SK-N-SH treated with all-trans-retinoic acid at 6 μM for 48 hours (cell line): ENCODE results near the gene DNAJC9.

Source experiments
- ATAC-seq: fragments of 200-7000 bp; cut with Tn5 transposase; 3 replicates; pipeline ENCODE4 v1.9.1; 2020; ENCODE audit warnings: mild to moderate bottlenecking, moderate library complexity
- ARNTL ChIP-seq: fragments of 450-650 bp; formaldehyde crosslinking; IDR thresholded peaks from 2 replicates; pipeline ENCODE4 v1.5.0; 2020; ENCODE audit warnings: low read depth, mild to moderate bottlenecking, moderate library complexity, borderline replicate concordance
- CSDC2 ChIP-seq: fragments of 250-450 bp; sonication (Bioruptor Pico); IDR thresholded peaks from 2 replicates; pipeline ENCODE4 v1.5.0; 2020; ENCODE audit warnings: mild to moderate bottlenecking, moderate library complexity
- OSR1 ChIP-seq: fragments of 250-450 bp; sonication (Bioruptor Pico); IDR thresholded peaks from 2 replicates; pipeline ENCODE4 v1.8.0; 2022; ENCODE audit warnings: moderate library complexity, mild to moderate bottlenecking, inconsistent platforms
- PPARA ChIP-seq: fragments of 250-450 bp; sonication (Bioruptor Pico); IDR thresholded peaks from 2 replicates; pipeline ENCODE4 v1.5.0; 2020; ENCODE audit warnings: mild to moderate bottlenecking, borderline replicate concordance
- RARB ChIP-seq: fragments of 250-450 bp; sonication (Bioruptor Pico); IDR thresholded peaks from 2 replicates; pipeline ENCODE4 v1.8.0; 2021; ENCODE audit warnings: mild to moderate bottlenecking, moderate library complexity
- SNAI2 ChIP-seq: fragments of 250-450 bp; sonication (Bioruptor Pico); IDR thresholded peaks from 2 replicates; pipeline ENCODE4 v1.5.0; 2020; ENCODE audit warnings: mild to moderate bottlenecking, moderate library complexity
- TCF4 ChIP-seq: fragments of 250-450 bp; sonication (Bioruptor Pico); IDR thresholded peaks from 2 replicates; pipeline ENCODE4 v1.8.0; 2021; ENCODE audit warnings: mild to moderate bottlenecking, moderate library complexity, borderline replicate concordance
- TOX ChIP-seq: fragments of 250-450 bp; sonication (Bioruptor Pico); IDR thresholded peaks from 2 replicates; pipeline ENCODE4 v1.8.0; 2021; ENCODE audit warnings: mild to moderate bottlenecking, moderate library complexity, borderline replicate concordance
- ZFP3 ChIP-seq: fragments of 250-450 bp; sonication (Bioruptor Pico); IDR thresholded peaks from 2 replicates; pipeline ENCODE4 v1.5.0; 2020; ENCODE audit warnings: mild to moderate bottlenecking, moderate library complexity
- ZFP30 ChIP-seq: fragments of 450-650 bp; formaldehyde crosslinking; IDR thresholded peaks from 2 replicates; pipeline ENCODE4 v1.5.0; 2022; ENCODE audit warnings: mild to moderate bottlenecking, moderate library complexity
- ZNF565 ChIP-seq: fragments of 450-650 bp; formaldehyde crosslinking; conservative IDR thresholded peaks from 2 replicates; pipeline ENCODE4 v1.5.0; 2020; ENCODE audit warnings: low read depth, mild to moderate bottlenecking, moderate library complexity
- ZNF8 ChIP-seq: fragments of 450-650 bp; formaldehyde crosslinking; IDR thresholded peaks from 2 replicates; pipeline ENCODE4 v1.5.0; 2020; ENCODE audit warnings: mild to moderate bottlenecking, moderate library complexity
- TF ChIP-seq, protein P1 (sequence below): fragments of 250-450 bp; sonication (Bioruptor Pico); IDR thresholded peaks from 2 replicates; pipeline ENCODE4 v1.8.0; 2021; ENCODE audit warnings: low read depth, mild to moderate bottlenecking, moderate library complexity, borderline replicate concordance
- TF ChIP-seq, protein P2 (sequence below): fragments of 250-450 bp; sonication (Bioruptor Pico); IDR thresholded peaks from 2 replicates; pipeline ENCODE4 v1.5.1; 2021; ENCODE audit warnings: mild to moderate bottlenecking, moderate library complexity
- TF ChIP-seq, protein P3 (sequence below): fragments of 250-450 bp; sonication (Bioruptor Pico); IDR thresholded peaks from 2 replicates; pipeline ENCODE4 v1.5.1; 2020; ENCODE audit warnings: low read depth, mild to moderate bottlenecking, moderate library complexity
- TF ChIP-seq, protein P4 (sequence below): fragments of 250-450 bp; sonication (Bioruptor Pico); IDR thresholded peaks from 2 replicates; pipeline ENCODE4 v1.5.0; 2020; ENCODE audit warnings: mild to moderate bottlenecking, moderate library complexity
- TF ChIP-seq, protein P5 (sequence below): fragments of 250-450 bp; sonication (Bioruptor Pico); IDR thresholded peaks from 2 replicates; pipeline ENCODE4 v1.8.0; 2020; ENCODE audit warnings: mild to moderate bottlenecking, moderate library complexity, borderline replicate concordance

The DNAJC9 gene

DNA sequence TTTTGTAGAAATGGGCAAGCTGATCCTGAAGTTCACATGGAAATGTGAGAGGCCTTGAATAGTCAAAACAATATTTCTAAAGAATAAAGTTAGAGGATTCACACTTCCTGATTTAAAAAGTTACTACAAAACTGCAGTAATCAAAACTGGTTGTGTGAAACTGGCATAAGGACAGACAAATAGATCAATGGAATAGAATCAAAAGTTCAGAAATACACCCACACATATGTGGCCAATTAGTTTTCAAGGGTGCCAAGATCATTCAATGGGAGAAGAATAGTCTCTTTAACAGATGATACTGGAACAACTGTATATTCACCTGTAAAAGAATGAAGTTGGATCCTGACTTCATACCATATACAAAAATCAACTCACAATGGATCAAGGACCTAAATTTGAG is 27.7 kb downstream of the DNAJC9 start (continued):
- TF ChIP-seq, protein P1, sequence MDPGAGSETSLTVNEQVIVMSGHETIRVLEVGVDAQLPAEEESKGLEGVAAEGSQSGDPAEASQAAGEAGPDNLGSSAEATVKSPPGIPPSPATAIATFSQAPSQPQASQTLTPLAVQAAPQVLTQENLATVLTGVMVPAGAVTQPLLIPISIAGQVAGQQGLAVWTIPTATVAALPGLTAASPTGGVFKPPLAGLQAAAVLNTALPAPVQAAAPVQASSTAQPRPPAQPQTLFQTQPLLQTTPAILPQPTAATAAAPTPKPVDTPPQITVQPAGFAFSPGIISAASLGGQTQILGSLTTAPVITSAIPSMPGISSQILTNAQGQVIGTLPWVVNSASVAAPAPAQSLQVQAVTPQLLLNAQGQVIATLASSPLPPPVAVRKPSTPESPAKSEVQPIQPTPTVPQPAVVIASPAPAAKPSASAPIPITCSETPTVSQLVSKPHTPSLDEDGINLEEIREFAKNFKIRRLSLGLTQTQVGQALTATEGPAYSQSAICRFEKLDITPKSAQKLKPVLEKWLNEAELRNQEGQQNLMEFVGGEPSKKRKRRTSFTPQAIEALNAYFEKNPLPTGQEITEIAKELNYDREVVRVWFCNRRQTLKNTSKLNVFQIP (CRISPR knock-in tag), result no peak
- no peak for TF ChIP-seq ZNF565 (CRISPR knock-in tag)

DNA sequence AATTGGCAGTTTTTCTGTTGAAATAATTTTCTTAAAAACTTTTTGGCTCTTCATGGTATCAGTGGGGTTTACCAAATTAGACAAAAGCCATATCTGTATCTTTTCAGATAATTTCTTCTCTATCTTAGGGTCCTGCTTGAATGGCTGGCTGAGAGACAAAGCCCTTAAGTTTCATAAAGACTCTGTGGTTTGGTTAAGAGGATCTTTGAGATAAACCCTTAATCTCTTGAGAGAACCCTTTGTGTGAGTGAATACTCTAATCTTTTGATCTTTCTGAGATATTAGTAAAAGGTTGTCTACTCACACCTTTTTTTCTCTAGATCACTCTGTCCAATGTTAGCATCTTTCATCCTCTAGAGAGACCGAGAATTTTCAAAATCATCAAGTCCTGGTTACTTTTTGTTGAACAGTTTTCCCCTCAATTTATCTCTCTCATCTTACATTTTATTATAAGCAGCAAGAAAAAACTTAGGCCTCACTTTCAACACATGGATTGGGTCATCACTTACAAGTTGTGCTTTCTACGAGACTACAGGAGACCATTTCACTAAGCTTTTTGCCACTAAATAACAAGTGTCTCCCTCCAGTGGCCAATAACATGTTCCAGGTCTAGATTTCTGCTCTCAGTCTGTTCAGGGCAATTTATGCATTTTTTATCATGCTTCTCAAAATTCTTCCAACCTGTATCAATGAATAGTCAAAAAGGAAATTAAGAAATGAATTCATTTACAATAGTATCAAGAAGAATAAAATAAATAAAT is 28.4 kb downstream of the DNAJC9 start:
- TF ChIP-seq ZNF8 (CRISPR knock-in tag) (no peak), ZFP3 (no peak), TCF4 (CRISPR knock-in tag) (no peak), TOX (no peak), SNAI2 (CRISPR knock-in tag) (no peak), ZFP30 (no peak), RARB (CRISPR knock-in tag) (no peak), CSDC2 (CRISPR knock-in tag) (no peak), ARNTL (CRISPR knock-in tag) (no peak), PPARA (no peak), OSR1 (CRISPR knock-in tag) (no peak), ZNF565 (CRISPR knock-in tag) (no peak)
- TF ChIP-seq, protein P1 (CRISPR knock-in tag), result no peak
- TF ChIP-seq, protein P2, sequence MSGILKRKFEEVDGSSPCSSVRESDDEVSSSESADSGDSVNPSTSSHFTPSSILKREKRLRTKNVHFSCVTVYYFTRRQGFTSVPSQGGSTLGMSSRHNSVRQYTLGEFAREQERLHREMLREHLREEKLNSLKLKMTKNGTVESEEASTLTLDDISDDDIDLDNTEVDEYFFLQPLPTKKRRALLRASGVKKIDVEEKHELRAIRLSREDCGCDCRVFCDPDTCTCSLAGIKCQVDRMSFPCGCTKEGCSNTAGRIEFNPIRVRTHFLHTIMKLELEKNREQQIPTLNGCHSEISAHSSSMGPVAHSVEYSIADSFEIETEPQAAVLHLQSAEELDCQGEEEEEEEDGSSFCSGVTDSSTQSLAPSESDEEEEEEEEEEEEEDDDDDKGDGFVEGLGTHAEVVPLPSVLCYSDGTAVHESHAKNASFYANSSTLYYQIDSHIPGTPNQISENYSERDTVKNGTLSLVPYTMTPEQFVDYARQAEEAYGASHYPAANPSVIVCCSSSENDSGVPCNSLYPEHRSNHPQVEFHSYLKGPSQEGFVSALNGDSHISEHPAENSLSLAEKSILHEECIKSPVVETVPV (CRISPR knock-in tag), result no peak
- TF ChIP-seq, protein P3, sequence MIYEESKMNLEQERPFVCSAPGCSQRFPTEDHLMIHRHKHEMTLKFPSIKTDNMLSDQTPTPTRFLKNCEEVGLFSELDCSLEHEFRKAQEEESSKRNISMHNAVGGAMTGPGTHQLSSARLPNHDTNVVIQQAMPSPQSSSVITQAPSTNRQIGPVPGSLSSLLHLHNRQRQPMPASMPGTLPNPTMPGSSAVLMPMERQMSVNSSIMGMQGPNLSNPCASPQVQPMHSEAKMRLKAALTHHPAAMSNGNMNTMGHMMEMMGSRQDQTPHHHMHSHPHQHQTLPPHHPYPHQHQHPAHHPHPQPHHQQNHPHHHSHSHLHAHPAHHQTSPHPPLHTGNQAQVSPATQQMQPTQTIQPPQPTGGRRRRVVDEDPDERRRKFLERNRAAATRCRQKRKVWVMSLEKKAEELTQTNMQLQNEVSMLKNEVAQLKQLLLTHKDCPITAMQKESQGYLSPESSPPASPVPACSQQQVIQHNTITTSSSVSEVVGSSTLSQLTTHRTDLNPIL (CRISPR knock-in tag), result no peak
- TF ChIP-seq, protein P4, sequence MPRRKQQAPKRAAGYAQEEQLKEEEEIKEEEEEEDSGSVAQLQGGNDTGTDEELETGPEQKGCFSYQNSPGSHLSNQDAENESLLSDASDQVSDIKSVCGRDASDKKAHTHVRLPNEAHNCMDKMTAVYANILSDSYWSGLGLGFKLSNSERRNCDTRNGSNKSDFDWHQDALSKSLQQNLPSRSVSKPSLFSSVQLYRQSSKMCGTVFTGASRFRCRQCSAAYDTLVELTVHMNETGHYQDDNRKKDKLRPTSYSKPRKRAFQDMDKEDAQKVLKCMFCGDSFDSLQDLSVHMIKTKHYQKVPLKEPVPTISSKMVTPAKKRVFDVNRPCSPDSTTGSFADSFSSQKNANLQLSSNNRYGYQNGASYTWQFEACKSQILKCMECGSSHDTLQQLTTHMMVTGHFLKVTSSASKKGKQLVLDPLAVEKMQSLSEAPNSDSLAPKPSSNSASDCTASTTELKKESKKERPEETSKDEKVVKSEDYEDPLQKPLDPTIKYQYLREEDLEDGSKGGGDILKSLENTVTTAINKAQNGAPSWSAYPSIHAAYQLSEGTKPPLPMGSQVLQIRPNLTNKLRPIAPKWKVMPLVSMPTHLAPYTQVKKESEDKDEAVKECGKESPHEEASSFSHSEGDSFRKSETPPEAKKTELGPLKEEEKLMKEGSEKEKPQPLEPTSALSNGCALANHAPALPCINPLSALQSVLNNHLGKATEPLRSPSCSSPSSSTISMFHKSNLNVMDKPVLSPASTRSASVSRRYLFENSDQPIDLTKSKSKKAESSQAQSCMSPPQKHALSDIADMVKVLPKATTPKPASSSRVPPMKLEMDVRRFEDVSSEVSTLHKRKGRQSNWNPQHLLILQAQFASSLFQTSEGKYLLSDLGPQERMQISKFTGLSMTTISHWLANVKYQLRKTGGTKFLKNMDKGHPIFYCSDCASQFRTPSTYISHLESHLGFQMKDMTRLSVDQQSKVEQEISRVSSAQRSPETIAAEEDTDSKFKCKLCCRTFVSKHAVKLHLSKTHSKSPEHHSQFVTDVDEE (CRISPR knock-in tag), result no peak
- TF ChIP-seq, protein P5, sequence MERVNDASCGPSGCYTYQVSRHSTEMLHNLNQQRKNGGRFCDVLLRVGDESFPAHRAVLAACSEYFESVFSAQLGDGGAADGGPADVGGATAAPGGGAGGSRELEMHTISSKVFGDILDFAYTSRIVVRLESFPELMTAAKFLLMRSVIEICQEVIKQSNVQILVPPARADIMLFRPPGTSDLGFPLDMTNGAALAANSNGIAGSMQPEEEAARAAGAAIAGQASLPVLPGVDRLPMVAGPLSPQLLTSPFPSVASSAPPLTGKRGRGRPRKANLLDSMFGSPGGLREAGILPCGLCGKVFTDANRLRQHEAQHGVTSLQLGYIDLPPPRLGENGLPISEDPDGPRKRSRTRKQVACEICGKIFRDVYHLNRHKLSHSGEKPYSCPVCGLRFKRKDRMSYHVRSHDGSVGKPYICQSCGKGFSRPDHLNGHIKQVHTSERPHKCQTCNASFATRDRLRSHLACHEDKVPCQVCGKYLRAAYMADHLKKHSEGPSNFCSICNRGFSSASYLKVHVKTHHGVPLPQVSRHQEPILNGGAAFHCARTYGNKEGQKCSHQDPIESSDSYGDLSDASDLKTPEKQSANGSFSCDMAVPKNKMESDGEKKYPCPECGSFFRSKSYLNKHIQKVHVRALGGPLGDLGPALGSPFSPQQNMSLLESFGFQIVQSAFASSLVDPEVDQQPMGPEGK (CRISPR knock-in tag), result no peak
- TF ChIP-seq, all 23 proteins: peak for 0
- ATAC-seq, result peak; percentile 52; the same call in 2 of the 3 replicates

DNA sequence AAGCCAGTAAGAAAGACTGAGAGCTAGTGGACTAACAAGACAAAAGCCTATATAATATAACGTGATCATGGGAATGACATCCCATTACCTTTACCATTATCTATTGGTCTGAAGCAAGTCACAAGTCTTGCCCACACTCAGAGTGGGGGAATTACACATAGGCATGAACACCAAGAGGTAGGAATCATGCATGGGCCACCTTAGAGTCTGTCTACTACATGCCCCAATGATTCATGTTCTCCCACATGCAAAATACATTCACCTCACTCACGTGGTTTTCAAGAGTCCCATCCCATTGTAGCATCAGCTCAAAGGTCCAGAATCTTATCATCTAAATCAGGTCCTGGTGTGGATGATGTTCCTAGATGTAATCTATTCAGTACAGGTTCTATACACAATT is 29.4 kb downstream of the DNAJC9 start:
- TF ChIP-seq, protein P3 (CRISPR knock-in tag), result no peak
- no peak for ATAC-seq
